IMR-90 (cell line): ENCODE data around the gene MCTS1. TPM values are rescaled to one million over a fixed set of nuclear protein-coding genes. Genes with fewer than 3 reads are reported as not detected.

Experiments
- ATAC-seq: fragments of 200-7000 bp; cut with Tn5 transposase; 2 replicates; pipeline ENCODE4 v1.9.1; 2020; ENCODE audit warnings: low read depth, mild to moderate bottlenecking, moderate library complexity
- BruUV-seq: library from RNA; stranded (reverse); fragments of 400-500 nt; replicated peaks from 2 replicates; lab custom pipeline; 2021; lab: Mats Ljungman, UMichigan
- CTCF ChIA-PET: fragments of 300-600 bp; formaldehyde crosslinking; extraction: SDS; loops from one replicate; lab custom pipeline; 2021; ENCODE audit warnings: antibody characterized with exemption; lab: Yijun Ruan, JAX
- POLR2A ChIA-PET: fragments of 300-600 bp; sonication (Branson Sonifier 250); formaldehyde crosslinking; loops from one replicate; lab custom pipeline; 2022; ENCODE audit warnings: antibody characterized with exemption; ENCODE audit not compliant: unreplicated experiment; lab: Charles Lee
- DNase-seq: peaks from one replicate; pipeline ENCODE4 v3.0.0; 2013
- H2AFZ ChIP-seq: replicated peaks from 2 replicates; pipeline ENCODE3; 2013; ENCODE audit warnings: low read length, mild to moderate bottlenecking; ENCODE audit not compliant: poor library complexity
- H2AK5ac ChIP-seq: 2 replicates; pipeline ENCODE4 v1.6.1; 2013; ENCODE audit warnings: low read depth, low read length, inconsistent platforms
- H2AK9ac ChIP-seq: replicated peaks from 2 replicates; pipeline ENCODE3; 2013; ENCODE audit warnings: mild to moderate bottlenecking, low read depth, low read length, moderate library complexity; ENCODE audit not compliant: poor library complexity
- H2BK120ac ChIP-seq: 2 replicates; pipeline ENCODE4 v1.6.1; 2013; ENCODE audit warnings: low read depth, low read length, inconsistent platforms
- H2BK15ac ChIP-seq: 3 replicates; pipeline ENCODE4 v1.6.1; 2013; ENCODE audit warnings: low read depth, low read length, inconsistent platforms
- H2BK20ac ChIP-seq: 2 replicates; pipeline ENCODE4 v1.6.1; 2013; ENCODE audit warnings: low read depth, mild to moderate bottlenecking, inconsistent platforms, low read length, moderate library complexity
- H2BK5ac ChIP-seq: 2 replicates; pipeline ENCODE4 v1.6.1; 2013; ENCODE audit warnings: mild to moderate bottlenecking, low read depth, low read length, inconsistent platforms; ENCODE audit not compliant: poor library complexity, severe bottlenecking
- H3K14ac ChIP-seq: replicated peaks from 2 replicates; pipeline ENCODE4 v1.6.1; 2013; ENCODE audit warnings: low read depth, low read length, inconsistent platforms
- H3K18ac ChIP-seq: 2 replicates; pipeline ENCODE4 v1.6.1; 2013; ENCODE audit warnings: low read depth, low read length, control low read depth
- H3K23ac ChIP-seq: 2 replicates; pipeline ENCODE4 v1.6.1; 2013; ENCODE audit warnings: low read depth, low read length, inconsistent platforms
- H3K27ac ChIP-seq: 2 replicates; pipeline ENCODE4 v1.5.1; 2013; ENCODE audit warnings: mild to moderate bottlenecking, control low read depth, low read length; ENCODE audit not compliant: insufficient read depth
- H3K27me3 ChIP-seq: 2 replicates; pipeline ENCODE4 v1.6.1; 2013; ENCODE audit warnings: low read length; ENCODE audit not compliant: control insufficient read depth, insufficient read depth
- H3K36me3 ChIP-seq: 2 replicates; pipeline ENCODE4 v1.6.1; 2013; ENCODE audit warnings: low read length, mixed read lengths; ENCODE audit not compliant: control insufficient read depth, insufficient read depth
- H3K4ac ChIP-seq: 2 replicates; pipeline ENCODE4 v1.6.1; 2013; ENCODE audit warnings: low read depth, low read length, inconsistent platforms
- H3K4me1 ChIP-seq: 2 replicates; pipeline ENCODE4 v1.6.1; 2013; ENCODE audit warnings: low read length, mixed read lengths; ENCODE audit not compliant: control insufficient read depth, insufficient read depth
- H3K4me2 ChIP-seq: 2 replicates; pipeline ENCODE4 v1.6.1; 2013; ENCODE audit warnings: low read depth, mild to moderate bottlenecking, control low read depth, low read length, moderate library complexity
- H3K4me3 ChIP-seq: 2 replicates; pipeline ENCODE4 v1.5.1; 2013; ENCODE audit warnings: low read depth, mild to moderate bottlenecking, control low read depth, low read length, moderate library complexity; ENCODE audit not compliant: insufficient read depth
- H3K56ac ChIP-seq: 2 replicates; pipeline ENCODE4 v1.6.1; 2013; ENCODE audit warnings: low read length, inconsistent platforms; ENCODE audit not compliant: insufficient read depth; ENCODE audit errors: extremely low read depth
- H3K79me1 ChIP-seq, 2 experiments: 2 replicates each; pipeline ENCODE4 v1.6.1; 2013; ENCODE audit warnings: low read length in 2 of 2, inconsistent platforms in 1 of 2, low read depth in 1 of 2
- H3K9ac ChIP-seq: 2 replicates; pipeline ENCODE4 v1.6.1; 2013; ENCODE audit warnings: low read depth, low read length, control low read depth
- H3K9me1 ChIP-seq: 2 replicates; pipeline ENCODE4 v1.6.1; 2013; ENCODE audit warnings: low read length, inconsistent platforms; ENCODE audit not compliant: insufficient read depth
- H3K9me3 ChIP-seq: 2 replicates; pipeline ENCODE4 v1.6.1; 2013; ENCODE audit warnings: low read length; ENCODE audit not compliant: control insufficient read depth, insufficient read depth
- H4K20me1 ChIP-seq: 2 replicates; pipeline ENCODE4 v1.6.1; 2013; ENCODE audit warnings: low read length, inconsistent platforms; ENCODE audit not compliant: insufficient read depth
- H4K5ac ChIP-seq: 2 replicates; pipeline ENCODE4 v1.6.1; 2013; ENCODE audit warnings: mild to moderate bottlenecking, low read depth, low read length, control low read depth
- H4K8ac ChIP-seq, 2 experiments: 2 replicates each; pipeline ENCODE4 v1.6.1; 2013; ENCODE audit warnings: low read depth in 2 of 2, low read length in 2 of 2, control low read depth in 1 of 2, inconsistent platforms in 1 of 2
- H4K91ac ChIP-seq: 2 replicates; pipeline ENCODE4 v1.6.1; 2013; ENCODE audit warnings: low read depth, low read length, inconsistent platforms; ENCODE audit not compliant: insufficient read depth
- BHLHE40 ChIP-seq: fragments of 150-350 bp; IDR thresholded peaks from 2 replicates; pipeline ENCODE4 v1.6.1; 2016; ENCODE audit warnings: mild to moderate bottlenecking, low read depth, low read length
- CEBPB ChIP-seq: IDR thresholded peaks from 2 replicates; pipeline ENCODE4 v1.6.1; 2012; ENCODE audit warnings: low read depth, low read length, improper control_type of control experiment
- CHD1 ChIP-seq: IDR thresholded peaks from 2 replicates; pipeline ENCODE4 v1.6.1; 2012; ENCODE audit warnings: low read depth, low read length, improper control_type of control experiment
- MAFK ChIP-seq: IDR thresholded peaks from 2 replicates; pipeline ENCODE4 v1.6.1; 2012; ENCODE audit warnings: low read depth, low read length, improper control_type of control experiment
- MAZ ChIP-seq: IDR thresholded peaks from 2 replicates; pipeline ENCODE4 v1.6.1; 2012; ENCODE audit warnings: low read depth, mild to moderate bottlenecking, low read length, improper control_type of control experiment, moderate library complexity, borderline replicate concordance
- MXI1 ChIP-seq: IDR thresholded peaks from 2 replicates; pipeline ENCODE4 v1.6.1; 2012; ENCODE audit warnings: low read depth, mild to moderate bottlenecking, low read length, moderate library complexity, borderline replicate concordance
- NFE2L2 ChIP-seq: fragments of 150-350 bp; IDR thresholded peaks from 2 replicates; pipeline ENCODE4 v1.6.1; 2016; ENCODE audit warnings: low read depth, mild to moderate bottlenecking, low read length
- POLR2A ChIP-seq: IDR thresholded peaks from 2 replicates; pipeline ENCODE4 v1.6.1; 2012; ENCODE audit warnings: mild to moderate bottlenecking, low read depth, low read length
- RCOR1 ChIP-seq: IDR thresholded peaks from 2 replicates; pipeline ENCODE4 v1.6.1; 2012; ENCODE audit warnings: mild to moderate bottlenecking, low read length, improper control_type of control experiment; ENCODE audit not compliant: insufficient replicate concordance
- RFX5 ChIP-seq: IDR thresholded peaks from 2 replicates; pipeline ENCODE4 v1.8.0; 2012; ENCODE audit warnings: low read depth, mild to moderate bottlenecking, low read length, moderate library complexity
- SMC3 ChIP-seq: fragments of 150-350 bp; IDR thresholded peaks from 2 replicates; pipeline ENCODE4 v1.6.1; 2016; ENCODE audit warnings: low read depth, mild to moderate bottlenecking, antibody characterized with exemption, low read length, moderate library complexity
- WGBS, 2 experiments: methylation state at CpG; one replicate each; pipeline versions ENCODE4 v1.1.5 to v1.1.7; 2013; ENCODE audit warnings: missing lambda C conversion rate in 2 of 2; ENCODE audit not compliant: insufficient read length in 1 of 2; ENCODE audit errors: extremely low coverage in 2 of 2; 5-methylcytosine and 5-hydroxymethylcytosine counted together
- dilution Hi-C: fragments of 300-500 bp; cut with HindIII; formaldehyde crosslinking; loops from one replicate; pipeline ENCODE4 v1.14.3; 2018; ENCODE audit warnings: low sequenced_read_pairs; ENCODE audit not compliant: unreplicated experiment
- in situ Hi-C: fragments of 300-500 bp; cut with MboI; formaldehyde crosslinking; loops from 3 replicates; pipeline ENCODE4 v1.14.3; 2019; ENCODE audit warnings: low sequenced_read_pairs, inconsistent platforms, mixed read lengths
- intact Hi-C: fragments of 100-400 bp; cut with micrococcal nuclease; formaldehyde crosslinking; loops from 2 replicates; pipeline ENCODE4 v1.10.0; 2022
- polyA plus RNA-seq, 3 experiments: library from polyadenylated mRNA; depleted of rRNA; stranded (reverse); fragments of >200 nt; gene quantifications; 2 replicates each; pipeline ENCODE4 v1.2.3, GENCODE V29; 2012; ENCODE audit warnings: low replicate concordance in 1 of 3
- total RNA-seq: library from RNA; depleted of rRNA; stranded (reverse); fragments of >200 nt; gene quantifications from 2 replicates; pipeline ENCODE4 v1.2.3, GENCODE V29; 2012
- TF ChIP-seq, protein P1 (sequence below): fragments of 150-350 bp; IDR thresholded peaks from 2 replicates; pipeline ENCODE4 v1.6.1; 2016; ENCODE audit warnings: low read depth, mild to moderate bottlenecking, low read length, moderate library complexity, borderline replicate concordance
- TF ChIP-seq, protein P2 (sequence below): fragments of 150-350 bp; IDR thresholded peaks from 2 replicates; pipeline ENCODE4 v1.6.1; 2017; ENCODE audit warnings: mild to moderate bottlenecking, antibody characterized with exemption, low read length, low read depth

Gene MCTS1
- total and polyA plus RNA-seq, 2 of the 4 experiments (the other 2 are of a cell fraction) = 36.9 to 52.8 TPM

DNA sequence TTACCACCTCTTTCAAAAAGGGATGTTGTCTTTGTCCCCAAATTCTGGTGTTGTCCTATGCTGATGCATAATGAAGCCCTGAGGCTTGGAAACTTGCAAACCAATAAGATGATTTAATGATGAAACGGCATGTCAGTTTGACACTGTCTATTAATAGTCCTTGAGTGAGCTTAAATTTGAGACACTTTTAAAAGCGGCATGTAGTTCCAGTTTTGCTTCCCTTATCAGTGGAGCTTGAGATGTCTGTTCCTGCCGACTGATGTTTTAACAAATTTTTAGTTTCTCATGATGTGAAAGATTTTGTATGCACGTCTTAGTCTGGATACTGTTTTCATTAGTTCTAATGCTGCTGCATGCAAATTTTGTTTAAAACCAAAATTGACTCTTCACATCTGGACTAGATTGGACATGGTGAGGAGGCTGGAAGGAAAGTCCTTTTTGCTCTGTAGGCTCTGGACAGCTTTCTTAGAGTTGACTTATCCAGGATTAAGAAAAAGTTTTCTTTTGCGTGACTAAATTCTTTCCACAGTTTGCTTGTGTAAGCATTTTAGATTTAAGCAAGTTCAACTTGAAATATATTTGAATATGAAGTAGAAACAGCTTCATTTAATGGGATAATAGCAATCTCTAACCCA lies 14.2 kb downstream of the MCTS1 start:
- no peak overlapping the region for H2AK5ac ChIP-seq
- ChIA-PET POLR2A (no interaction called here), CTCF (interaction anchor here (0.9 kb wide), 1 partner anchor 57 kb away, joined by 3 read pairs; the partner anchor contains the start of gene CUL4B)
- H3K23ac ChIP-seq = no peak overlapping the region
- H3K4me1 ChIP-seq = no peaks in the 10 kb centered on the region
- TF ChIP-seq MXI1 = no peak
- no peak for TF ChIP-seq CEBPB
- TF ChIP-seq NFE2L2 = no peak
- TF ChIP-seq MAZ = no peak
- TF ChIP-seq RCOR1 = no peak
- TF ChIP-seq BHLHE40 = no peak
- TF ChIP-seq MAFK = no peak
- no peak for TF ChIP-seq POLR2A
- TF ChIP-seq, protein P1, sequence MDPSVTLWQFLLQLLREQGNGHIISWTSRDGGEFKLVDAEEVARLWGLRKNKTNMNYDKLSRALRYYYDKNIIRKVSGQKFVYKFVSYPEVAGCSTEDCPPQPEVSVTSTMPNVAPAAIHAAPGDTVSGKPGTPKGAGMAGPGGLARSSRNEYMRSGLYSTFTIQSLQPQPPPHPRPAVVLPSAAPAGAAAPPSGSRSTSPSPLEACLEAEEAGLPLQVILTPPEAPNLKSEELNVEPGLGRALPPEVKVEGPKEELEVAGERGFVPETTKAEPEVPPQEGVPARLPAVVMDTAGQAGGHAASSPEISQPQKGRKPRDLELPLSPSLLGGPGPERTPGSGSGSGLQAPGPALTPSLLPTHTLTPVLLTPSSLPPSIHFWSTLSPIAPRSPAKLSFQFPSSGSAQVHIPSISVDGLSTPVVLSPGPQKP = no peak
- no peak for TF ChIP-seq SMC3
- no peak for TF ChIP-seq CHD1
- TF ChIP-seq, protein P2, sequence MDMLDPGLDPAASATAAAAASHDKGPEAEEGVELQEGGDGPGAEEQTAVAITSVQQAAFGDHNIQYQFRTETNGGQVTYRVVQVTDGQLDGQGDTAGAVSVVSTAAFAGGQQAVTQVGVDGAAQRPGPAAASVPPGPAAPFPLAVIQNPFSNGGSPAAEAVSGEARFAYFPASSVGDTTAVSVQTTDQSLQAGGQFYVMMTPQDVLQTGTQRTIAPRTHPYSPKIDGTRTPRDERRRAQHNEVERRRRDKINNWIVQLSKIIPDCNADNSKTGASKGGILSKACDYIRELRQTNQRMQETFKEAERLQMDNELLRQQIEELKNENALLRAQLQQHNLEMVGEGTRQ = no peak
- no peak for TF ChIP-seq RFX5
- no peak overlapping the region for H4K5ac ChIP-seq
- ATAC-seq = no peak
- no peak overlapping the region for H2BK20ac ChIP-seq
- no peaks in the 10 kb centered on the region for H3K36me3 ChIP-seq
- H3K18ac ChIP-seq = no peak overlapping the region
- BruUV-seq = no TSS peak
- H3K9ac ChIP-seq = no peak overlapping the region
- no peaks in the 10 kb centered on the region for H4K20me1 ChIP-seq
- no peaks in the 10 kb centered on the region for H3K27me3 ChIP-seq
- H3K9me1 ChIP-seq = no peaks in the 10 kb centered on the region
- H3K14ac ChIP-seq = no peak overlapping the region
- no peak overlapping the region for H3K4me2 ChIP-seq
- no CpG with 5 or more reads among the region's 5 CpGs for WGBS, 2 experiments
- dilution Hi-C loops = no loop called here
- H2BK15ac ChIP-seq = no peak overlapping the region
- no peaks in the 10 kb centered on the region for H3K79me1 ChIP-seq
- H2AFZ ChIP-seq = no peak overlapping the region
- H4K91ac ChIP-seq = no peak overlapping the region
- in situ Hi-C loops = no loop called here
- intact Hi-C loops = no loop called here
- H2BK120ac ChIP-seq = no peak overlapping the region
- H2BK5ac ChIP-seq = no peak overlapping the region
- no peak overlapping the region for H3K27ac ChIP-seq
- H3K4me3 ChIP-seq = no peak overlapping the region
- H3K9me3 ChIP-seq = no peaks in the 10 kb centered on the region
- no peak for DNase-seq
- H3K4ac ChIP-seq = no peak overlapping the region
- no peak overlapping the region for H3K56ac ChIP-seq
- no peak overlapping the region for H2AK9ac ChIP-seq
- no peak overlapping the region for H4K8ac ChIP-seq
